Measurements from ENCODE around the gene RAB3GAP2.
"Not testable (repeated sequence)": the region's sequence is repeated elsewhere in the genome, so short reads cannot be mapped to it uniquely, and the experiment has no call there.

RAB3GAP2 gene

GRCh38 chr1:220281159-220281574, 8.9 kb upstream of the RAB3GAP2 start:
- DNase-seq = peak; percentile 12

GRCh38 chr1:220280249-220280648, 8.0 kb upstream of the RAB3GAP2 start:
- no peak for DNase-seq

DNA sequence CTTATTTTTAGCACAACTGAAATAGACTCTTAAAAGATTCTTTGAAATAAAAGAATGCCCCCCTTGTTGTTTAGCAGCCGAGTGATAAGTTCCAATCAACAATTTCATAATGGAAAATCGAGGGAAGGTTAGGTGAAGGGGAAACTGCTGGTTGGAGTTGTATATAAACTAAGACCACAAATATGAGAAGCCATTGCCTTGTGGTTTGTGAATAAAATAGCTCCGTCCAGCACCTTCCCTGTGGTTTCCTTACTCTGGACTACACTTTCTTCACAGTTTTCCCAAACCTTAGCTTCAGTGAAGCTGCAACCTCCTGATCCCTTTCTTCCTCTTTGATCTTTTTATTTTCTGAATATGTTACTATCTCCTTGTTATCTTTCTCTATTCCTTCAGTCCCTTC, 6.7 kb upstream of the RAB3GAP2 start:
- DNase-seq = no peak

DNA sequence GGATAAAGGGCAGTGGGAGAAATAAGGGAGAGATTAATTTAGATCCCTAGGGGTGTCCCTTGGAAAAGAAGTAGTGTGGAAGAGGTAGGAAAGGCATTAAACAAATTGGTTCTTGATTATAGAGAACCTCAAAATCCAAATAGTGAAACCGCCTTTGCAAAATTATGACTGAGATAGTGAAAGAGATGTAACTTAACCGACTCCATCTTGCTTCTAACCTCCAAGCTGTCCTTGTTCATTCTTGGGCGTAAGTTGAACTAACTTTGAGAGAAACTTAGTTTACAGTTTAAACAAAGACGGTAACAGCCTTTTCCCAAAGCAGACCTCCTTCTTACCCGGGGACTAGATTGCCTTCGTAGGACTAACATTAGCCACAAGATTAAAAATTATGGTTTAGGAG, 3.2 kb upstream of the RAB3GAP2 start:
- DNase-seq = no peak

DNA sequence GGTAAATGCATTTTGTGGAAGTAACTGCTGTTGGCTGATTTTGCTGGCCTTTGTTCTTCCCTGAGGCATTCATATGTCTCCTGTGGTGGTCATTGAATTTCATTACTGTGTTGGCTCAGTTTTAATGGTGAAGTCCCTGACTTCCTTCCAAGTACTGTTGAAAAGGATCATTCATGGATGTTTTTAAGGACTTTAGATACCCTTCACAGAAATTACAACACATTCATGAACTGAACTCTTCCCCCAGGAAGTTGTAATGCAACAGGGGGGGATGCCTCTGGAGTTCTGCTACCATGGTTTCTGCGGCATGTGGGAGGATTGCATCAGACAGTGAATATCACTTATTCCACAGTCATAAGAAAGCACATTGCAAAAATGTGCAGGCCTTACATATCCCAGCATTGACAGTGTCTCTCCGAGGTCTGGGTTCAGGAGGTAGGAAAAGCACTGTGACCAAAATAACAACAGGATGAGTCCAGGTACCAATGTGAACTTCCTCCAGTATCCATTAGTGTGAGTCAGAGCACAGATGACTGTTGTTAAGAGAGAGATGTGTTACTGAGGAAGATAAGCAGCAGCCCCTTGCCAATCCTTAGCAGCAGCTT, 2.1 kb upstream of the RAB3GAP2 start:
- DNase-seq = peak; percentile 75

GRCh38 chr1:220272841-220273090, 513 bp upstream of the RAB3GAP2 start:
- no peak for DNase-seq

DNA sequence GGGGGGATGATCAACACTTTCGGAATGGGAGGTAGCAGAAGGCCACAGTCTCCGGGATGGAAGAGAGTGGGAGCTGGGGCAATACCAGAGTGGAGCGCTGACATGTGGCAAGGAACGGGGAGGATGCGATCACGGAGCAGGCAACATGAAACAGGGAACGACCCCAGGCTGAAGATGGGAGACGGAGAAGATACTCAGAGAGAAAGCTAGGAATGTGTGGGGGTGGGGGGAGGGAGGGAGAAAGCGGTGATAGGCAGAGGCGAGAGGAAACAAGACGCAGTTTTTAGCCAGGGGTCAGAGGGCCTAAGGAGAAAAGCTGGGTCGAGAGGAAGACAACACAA, 577 bp downstream of the RAB3GAP2 start:
- peak; percentile 9 for DNase-seq

DNA sequence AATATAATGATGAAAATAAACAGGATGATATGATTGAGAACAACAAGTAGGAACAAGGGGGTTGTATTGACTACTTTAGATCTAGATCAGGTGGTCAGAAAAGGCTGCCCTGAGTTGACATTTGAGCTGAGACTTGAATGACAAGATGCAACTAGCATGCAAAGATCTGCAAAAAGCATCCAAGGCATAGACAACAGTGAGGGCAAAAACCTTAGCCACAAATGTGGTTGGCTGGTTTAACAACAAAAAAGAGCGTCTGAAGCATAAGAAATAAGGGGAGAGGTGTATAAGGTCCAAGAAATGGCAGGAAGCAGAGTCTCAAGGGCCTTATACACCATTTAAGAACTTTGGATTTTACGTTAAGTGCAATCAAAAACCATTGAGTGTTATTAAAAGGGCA, 3.2 kb downstream of the RAB3GAP2 start:
- DNase-seq = no peak

- no peak for DNase-seq
These were observed 4.6 kb downstream of the RAB3GAP2 start for GRCh38 chr1:220267630-220268029.

GRCh38 chr1:220260228-220260627, 12.0 kb downstream of the RAB3GAP2 start:
- DNase-seq = not testable (repeated sequence)

GRCh38 chr1:220259756-220260155, 12.5 kb downstream of the RAB3GAP2 start:
- not testable (repeated sequence) for DNase-seq

- DNase-seq = not testable (repeated sequence)
These were observed 16.1 kb downstream of the RAB3GAP2 start for GRCh38 chr1:220256194-220256593.

DNA sequence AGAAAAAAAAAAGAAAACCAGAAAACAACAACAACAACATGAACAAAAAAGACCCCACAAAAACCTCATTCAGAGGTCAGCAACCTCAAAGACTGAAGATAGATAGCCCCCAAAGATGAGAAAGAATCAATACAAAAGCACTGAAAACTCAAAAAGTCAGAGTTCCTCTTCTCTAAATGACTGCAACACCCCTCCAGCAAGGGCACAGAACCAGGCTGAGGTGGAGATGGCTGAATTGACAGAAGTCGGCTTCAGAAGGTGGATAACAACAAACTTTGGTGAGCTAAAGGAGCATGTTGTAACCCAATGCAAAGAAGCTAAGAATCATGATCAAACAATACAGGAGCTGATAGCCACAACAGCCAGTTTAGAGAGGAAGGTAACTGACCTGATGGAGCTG, 17.0 kb downstream of the RAB3GAP2 start:
- no peak for DNase-seq

DNA sequence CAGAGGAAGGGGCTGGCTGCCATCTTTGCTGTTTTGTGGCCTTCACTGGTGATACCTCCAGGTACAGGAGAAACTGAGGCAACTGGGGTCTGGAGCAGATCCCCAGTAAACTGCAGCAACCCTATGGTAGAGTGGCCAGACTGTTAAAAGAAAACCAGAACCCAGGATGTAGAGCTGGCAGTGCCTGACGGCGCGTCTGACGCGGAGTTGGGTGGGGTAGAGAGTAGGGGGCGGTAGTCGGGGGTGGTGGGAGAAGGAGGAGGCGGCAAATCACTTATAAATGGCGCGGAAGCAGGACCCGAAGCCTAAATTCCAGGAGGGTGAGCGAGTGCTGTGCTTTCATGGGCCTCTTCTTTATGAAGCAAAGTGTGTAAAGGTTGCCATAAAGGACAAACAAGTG, 19.0 kb downstream of the RAB3GAP2 start:
- not testable (repeated sequence) for DNase-seq

DNA sequence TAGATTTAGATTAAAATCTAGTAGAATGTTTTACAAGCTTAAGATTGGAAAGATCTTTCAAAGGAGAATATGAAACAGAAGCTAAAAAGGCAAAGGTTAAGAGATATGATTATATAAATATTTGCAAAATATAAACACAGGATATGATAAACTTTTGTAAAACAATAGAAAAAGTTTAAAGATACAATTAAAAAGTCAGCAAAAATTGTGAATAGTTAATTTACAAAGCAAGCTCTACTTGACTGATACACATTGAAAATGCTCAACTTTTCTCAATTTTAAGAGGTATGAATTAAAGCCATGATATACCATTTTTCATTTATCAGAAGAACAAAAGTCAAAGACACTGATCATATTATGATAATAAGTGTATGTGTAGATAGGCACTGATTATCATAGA, 21.0 kb downstream of the RAB3GAP2 start:
- DNase-seq = no peak

DNA sequence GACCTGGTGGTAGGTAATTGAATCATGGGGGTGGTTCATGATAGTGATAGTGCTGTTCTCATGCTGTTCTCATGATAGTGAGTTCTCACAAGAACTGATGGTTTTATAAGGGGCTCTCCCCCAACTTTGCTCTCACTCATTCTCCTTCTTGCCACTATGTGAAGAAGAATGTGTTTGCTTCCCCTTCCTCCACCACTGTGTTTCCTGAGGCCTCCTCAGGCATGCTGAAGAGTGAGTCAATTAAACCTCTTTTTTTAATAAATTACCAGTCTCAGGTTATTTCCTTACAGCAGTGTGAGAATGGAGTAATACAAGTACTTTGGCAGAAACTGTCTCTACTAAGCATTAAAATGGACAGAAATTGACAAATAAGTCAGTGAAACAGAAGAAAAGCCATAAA, 21.6 kb downstream of the RAB3GAP2 start:
- DNase-seq = no peak

DNA sequence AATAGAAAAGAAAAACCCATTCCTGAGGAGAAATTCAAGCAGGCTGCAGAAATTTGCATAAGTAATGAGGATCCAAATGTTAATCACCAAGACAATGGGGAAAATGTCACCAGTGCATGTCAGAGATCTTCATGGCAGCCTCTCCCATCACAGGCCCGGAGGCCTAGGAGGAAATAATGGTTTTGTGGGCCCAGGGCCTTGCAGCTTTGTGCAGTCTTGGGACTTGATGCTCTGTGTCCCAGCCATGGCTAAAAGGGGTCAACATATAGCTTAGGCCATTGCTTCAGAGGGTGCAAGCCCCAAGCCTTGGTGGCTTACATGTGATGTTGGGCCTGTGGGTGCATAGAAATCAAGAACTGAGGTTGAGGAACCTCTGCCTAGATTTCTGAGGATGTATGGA, 22.7 kb downstream of the RAB3GAP2 start:
- DNase-seq = no peak

DNA sequence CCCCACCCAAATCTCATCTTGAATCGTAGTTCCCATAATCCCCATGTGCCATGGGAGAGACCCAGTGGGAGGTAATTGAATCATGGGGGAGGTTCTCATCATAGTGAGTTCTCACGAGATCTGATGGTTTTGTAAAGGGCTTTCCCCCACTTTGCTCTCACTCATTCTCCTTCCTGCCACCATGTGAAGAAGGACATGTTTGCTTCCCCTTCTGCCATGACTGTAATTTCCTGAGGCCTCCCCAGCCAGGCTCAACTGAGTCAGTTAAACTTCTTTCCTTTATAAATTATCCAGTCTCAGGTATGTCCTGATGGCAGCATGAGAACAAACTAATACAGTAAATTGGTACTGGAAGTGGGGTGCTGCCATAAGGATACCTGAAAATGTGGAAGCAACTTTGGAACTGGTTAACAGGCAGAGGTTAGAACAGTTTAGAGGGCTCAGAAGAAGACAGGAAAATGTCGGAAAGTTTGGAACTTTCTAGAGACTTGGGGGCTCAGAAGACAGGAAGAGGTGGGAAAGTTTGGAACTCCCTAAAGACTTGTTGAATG, 23.5 kb downstream of the RAB3GAP2 start:
- not testable (repeated sequence) for DNase-seq

DNA sequence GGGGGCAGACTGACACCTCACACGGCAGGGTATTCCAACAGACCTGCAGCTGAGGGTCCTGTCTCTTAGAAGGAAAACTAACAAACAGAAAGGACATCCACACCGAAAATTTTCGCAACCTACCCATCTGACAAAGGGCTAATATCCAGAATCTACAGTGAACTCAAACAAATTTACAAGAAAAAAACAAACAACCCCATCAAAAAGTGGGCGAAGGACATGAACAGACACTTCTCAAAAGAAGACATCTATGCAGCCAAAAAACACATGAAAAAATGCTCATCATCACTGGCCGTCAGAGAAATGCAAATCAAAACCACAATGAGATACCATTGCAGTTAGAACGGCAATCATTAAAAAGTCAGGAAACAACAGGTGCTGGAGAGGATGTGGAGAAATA, 26.4 kb downstream of the RAB3GAP2 start:
- DNase-seq = not testable (repeated sequence)

DNA sequence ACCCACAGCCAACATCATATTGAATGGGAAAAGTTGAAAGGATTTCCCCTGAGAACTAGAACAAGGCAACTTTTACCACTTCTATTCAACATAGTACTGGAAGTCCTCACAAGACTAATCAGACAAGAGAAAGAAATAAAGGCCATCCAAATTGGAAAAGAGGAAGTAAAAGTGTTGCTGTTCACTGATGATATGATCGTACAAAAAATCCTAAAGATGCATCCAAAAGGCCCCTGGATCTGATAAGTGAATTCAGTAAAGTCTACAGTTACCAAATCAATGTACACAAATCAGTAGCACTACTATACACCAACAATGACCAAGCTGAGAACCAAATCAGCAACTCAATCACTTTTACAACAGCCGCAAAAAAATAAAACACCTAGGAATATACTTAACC, 28.3 kb downstream of the RAB3GAP2 start:
- peak; percentile 2 for DNase-seq

DNA sequence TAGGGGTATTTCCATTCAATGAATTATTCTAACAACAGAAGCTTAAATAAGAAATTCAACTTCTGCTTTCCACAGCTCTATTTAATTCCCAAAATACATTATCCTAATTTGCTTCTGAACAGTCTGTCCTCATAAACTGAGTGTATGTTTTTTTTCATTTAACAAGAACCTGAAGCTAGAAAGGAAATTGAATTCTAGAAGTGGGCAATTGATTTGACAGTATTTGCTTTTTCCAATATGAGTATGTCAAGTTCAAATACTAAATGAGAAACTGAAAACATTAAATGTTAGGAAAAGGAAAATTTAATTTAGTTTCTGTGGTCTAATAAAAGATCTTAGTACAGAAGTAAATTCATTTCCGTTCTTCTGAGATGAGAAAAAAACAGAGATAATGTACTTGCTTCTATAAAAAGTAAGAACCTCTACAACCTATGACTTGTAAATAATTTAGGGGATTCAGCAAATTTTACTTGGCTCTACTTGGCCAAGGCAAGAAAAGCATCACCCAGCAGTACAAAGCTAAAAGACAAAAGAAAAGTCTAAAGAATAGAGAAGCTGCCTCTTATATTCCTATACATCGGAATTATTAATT, 31.1 kb downstream of the RAB3GAP2 start:
- no peak for DNase-seq

DNA sequence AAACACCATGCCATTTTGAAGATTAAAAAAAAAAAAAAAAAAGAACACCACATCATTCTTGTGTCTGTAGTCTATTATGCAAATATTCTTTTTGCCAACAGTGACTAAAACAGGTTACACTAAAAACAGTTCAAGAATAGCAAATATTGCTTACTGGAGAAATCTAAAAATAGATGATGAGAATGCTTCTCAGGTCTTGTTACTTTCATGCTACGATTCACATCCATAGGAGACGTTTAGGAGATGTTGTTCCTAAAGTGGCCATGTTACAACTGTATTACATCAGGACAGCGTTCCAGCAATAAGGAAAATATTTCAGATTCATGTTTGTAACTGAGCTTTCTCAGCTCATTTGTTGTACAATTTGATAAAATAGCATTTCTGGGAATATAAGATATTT, 32.3 kb downstream of the RAB3GAP2 start:
- no peak for DNase-seq

DNA sequence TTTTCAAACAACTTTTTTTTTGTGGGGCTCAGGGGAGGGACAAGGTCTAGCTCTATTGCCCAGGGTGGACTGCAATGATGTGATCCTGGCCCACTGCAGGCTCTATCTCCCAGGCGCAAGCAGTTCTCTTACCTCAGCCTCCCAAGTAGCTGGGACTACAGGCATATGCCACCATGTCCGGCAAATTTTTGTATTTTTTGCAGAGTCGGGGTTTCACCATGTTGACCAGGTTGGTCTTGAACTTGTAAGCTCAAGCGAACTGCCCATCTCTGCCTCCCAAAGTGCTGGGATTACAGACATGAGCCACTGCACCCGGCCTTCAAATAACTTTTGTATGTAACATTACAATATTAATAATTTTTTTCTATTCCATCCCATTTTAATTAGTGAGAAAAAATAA, 33.0 kb downstream of the RAB3GAP2 start:
- DNase-seq = no peak

DNA sequence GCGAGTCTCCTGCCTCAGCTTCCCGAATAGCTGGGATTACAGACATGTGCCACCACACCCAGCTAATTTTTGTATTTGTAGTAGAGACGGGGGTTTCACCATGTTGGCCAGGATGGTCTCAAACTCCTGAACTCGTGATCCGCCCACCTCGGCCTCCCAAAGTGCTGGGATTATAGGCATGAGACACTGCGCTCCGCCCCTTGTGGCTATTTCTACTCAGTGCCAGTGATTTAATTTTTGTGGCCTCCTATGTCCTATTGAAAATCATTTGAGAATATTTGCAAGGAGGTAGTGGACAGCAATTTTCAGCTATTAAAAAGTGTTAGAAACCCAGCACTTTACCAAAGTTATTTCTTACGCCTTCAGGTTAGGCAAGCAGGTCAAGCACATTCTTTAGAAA, 36.0 kb downstream of the RAB3GAP2 start:
- DNase-seq = not testable (repeated sequence)

DNA sequence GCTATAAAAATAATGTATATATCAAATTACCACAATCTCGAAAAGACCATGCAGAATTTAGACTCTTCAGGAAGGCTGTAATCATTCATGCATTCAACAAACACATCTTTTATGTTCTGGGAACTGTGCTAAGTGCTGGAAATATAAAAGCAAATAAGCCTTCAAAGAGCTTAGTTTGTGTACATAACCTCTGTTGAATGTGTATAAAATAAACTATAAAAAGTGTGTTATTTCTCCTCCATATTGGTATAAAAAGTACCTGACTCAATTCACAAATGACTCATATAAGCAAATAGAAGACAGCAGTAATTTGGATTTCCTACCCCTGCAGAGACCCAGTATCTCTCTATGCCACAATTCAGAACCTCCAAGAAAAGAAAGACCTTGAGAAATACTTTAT, 36.8 kb downstream of the RAB3GAP2 start:
- DNase-seq = no peak
